Epithelial cell of esophagus (primary cell): ENCODE results near the gene RIN1.

Source experiments
- DNase-seq: peaks from one replicate; pipeline ENCODE4 v3.0.0; 2010; ENCODE audit warnings: low read depth
- H3K4me3 ChIP-seq: 2 replicates; pipeline ENCODE4 v1.5.1; 2011; ENCODE audit warnings: mild to moderate bottlenecking, low read length, control low read depth
- TF ChIP-seq, protein P1 (sequence below): IDR thresholded peaks from 2 replicates; pipeline ENCODE4 v1.5.1; 2011; ENCODE audit warnings: low read depth, mild to moderate bottlenecking, low read length, control low read depth, inconsistent platforms; ENCODE audit not compliant: insufficient read depth; ENCODE audit errors: missing control alignments

Gene RIN1

DNA sequence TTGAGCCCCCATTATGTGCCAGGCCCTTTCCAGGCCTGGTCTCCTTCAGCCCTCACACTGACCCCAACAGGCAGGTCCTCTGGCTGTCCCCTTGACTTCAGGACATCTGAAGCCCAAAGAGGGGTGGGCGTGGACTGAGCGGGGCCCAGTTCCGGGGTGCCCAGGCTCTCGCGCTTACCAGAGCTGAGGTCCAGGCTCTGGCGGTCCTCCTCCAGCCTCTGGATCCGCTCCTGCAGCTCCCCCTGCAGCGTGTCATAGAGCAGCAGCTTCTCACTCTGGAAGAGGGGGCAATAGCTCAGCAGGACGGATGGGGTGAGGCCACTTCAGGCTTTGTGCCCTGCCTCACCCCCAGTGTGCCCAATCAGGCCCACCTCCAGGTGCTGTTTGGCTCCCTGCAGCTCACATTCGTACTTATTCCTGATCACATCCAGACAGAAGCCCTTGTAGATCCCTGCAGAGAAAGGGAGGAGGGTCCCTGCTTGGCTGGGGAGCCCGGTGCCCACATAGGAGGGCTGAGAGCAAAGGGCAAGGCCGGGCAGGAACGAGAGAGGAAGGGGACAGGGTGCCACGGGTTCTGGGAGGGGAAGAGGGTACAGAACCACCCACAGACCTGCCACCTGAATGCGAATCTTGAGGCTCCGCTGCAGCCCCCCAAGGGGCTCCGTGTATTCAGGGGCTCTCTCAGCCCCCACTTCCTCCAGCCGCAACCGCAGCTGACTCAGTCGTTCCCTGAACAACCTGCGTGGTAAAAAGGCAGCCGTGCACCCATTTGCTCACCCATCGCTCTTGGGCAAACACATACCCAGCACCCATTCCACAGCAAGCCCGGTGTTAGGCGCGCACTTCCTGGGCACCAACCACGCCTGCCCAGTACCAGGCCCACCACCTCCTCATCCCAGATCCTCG is 4.6 kb upstream of the RIN1 start:
- H3K4me3 ChIP-seq = no peak overlapping the region
- DNase-seq = no peak
- TF ChIP-seq, protein P1, sequence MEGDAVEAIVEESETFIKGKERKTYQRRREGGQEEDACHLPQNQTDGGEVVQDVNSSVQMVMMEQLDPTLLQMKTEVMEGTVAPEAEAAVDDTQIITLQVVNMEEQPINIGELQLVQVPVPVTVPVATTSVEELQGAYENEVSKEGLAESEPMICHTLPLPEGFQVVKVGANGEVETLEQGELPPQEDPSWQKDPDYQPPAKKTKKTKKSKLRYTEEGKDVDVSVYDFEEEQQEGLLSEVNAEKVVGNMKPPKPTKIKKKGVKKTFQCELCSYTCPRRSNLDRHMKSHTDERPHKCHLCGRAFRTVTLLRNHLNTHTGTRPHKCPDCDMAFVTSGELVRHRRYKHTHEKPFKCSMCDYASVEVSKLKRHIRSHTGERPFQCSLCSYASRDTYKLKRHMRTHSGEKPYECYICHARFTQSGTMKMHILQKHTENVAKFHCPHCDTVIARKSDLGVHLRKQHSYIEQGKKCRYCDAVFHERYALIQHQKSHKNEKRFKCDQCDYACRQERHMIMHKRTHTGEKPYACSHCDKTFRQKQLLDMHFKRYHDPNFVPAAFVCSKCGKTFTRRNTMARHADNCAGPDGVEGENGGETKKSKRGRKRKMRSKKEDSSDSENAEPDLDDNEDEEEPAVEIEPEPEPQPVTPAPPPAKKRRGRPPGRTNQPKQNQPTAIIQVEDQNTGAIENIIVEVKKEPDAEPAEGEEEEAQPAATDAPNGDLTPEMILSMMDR = no peak

DNA sequence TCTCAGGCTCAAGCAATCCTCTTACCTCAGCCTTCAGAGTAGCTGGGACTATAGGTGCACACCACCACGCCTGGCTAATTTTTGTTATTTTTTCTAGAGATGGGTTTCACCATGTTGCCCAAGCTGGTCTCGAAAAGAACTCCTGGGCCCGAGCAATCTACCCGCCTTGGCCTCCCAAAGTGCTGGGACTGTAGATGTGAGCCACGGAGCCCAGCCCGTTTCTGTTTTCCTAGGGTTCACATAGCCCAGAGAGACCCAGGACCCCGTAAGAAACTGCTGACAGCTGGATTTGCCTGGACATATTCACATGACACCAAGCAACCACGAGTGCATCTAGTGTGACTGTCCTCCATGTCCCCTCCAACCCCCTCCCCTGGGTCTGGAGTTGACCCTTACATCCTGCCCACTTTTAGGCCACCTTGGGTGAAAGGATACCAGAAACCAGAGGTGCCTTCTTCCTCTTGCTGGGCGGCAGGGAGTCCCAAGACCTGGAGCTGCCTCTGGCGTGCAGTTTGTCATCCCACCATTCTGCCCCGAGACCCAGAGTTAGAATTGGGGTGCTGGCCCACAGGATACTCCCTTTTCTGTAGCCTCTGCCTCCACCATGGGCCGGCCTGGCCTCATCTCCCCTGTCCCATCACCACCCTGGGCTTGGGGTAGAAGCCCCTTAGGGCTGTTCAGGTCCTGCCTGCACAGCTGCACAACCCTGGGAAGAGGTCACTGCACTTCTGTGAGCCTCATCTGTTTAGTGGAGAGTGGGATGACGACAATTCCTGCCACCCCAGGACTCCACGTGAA is 3.7 kb upstream of the RIN1 start:
- H3K4me3 ChIP-seq = no peak overlapping the region
- no peak for DNase-seq
- TF ChIP-seq, protein P1 = no peak

DNA sequence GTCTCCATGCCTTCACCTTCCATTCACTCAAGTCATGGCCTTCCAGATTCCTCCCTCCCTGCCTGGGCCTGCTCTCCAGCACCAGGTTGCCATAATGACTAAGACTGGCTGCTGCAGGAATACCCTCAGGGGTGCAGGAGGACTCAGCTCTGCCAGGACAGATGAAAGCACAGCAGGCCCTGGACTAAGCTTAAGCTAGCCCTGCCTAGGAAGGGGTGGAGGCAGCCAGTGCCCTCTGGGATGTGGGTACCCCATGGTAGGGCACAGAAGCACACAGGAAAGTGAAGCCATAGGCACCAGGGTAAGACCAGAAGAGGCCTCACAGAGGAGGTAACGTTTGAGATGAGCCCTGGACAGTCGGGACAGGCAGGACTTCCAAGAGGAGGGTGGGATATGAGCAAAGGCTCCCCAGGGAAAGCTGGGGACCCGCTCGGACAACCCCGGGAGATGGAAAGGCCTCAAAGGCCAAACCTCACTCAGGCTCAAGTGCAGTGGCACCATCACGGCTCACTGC is 3.0 kb upstream of the RIN1 start:
- peak; percentile 99 for DNase-seq
- H3K4me3 ChIP-seq = no peak overlapping the region
- TF ChIP-seq, protein P1 = no peak

DNA sequence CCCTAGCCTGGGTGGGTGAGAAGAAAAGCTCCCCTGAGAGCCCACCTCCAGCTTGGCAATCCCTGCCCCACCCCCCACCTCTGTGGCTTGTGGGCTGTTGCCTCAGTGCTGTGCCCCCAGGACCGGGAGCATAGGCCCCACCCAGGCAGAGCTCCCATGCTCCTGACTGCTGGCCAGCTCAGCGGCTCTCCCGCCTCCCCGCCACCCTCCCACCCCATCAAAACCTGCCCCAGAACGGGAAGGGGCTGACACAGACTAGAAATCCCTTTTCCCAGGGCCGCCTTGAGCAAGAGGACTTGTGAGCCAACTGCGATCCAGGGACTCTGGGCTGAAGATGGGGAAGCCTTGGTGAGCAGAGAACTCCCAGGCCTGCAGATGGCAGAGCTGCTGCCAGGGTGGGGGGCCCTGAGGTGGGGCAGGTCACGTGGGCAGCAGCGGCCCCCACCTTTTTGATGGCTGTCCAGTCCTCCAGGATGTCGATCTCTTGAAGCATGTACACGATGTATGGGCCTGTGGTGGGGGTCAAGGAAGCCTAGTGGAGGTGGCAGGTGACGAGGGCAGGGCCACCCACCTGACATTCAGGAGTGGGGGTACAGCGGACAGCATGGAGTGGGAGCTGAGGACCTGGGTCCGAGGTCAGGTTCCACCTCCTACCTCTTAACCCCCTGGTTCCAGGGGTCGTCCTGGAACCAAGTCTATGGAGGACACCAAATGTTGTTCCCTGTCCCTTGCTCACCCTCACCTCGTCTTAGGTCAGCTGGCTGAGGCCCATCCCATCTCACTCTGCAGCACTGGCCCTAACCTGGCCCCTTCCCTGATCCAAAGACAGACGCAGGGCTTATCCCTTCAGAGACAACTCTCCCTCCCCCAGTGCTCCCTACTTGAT is 2.3 kb upstream of the RIN1 start:
- TF ChIP-seq, protein P1 = no peak
- no peak overlapping the region for H3K4me3 ChIP-seq

DNA sequence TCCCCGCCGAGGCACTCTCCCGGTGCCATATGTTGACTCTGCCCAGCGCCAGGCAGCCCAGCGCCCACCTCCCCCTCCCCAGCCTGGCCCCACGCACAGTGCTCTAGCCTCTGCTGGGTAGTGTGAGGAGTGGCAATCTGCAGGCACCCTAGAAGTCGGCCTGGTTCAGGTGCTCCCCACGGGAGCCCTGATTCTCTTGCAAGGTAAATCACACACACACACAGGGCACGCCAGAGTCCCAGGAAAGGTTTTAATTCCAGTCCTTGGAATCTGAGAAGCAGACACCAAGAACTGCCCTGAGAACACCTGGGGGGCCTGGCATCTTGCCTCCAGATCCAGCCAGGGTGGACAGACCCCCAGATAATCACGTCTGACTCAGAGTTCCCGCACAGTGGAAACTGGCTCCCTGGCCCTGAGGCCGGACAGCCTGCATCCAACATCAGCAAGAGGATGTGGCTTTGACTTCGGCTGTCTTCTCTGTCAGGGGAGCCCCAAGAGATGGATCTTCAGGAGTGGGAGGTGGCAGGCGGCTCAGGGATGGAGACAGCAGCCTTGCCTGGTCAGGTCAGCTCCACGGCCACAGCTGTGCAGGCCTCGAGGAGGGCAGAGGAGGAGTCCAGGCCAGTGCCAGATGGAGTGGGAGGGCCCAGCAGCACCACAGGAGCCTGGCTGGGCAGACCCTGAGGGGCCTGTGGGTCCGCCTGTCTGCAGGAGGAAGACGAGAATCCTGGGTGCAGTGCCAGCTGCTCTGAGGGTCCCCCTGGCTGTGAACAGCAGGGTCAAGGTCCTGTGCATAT is 1.1 kb upstream of the RIN1 start:
- DNase-seq = no peak

More for the DNA sequence above, 2.3 kb upstream of the RIN1 start:
- DNase-seq = no peak

More for the DNA sequence above, 1.1 kb upstream of the RIN1 start:
- TF ChIP-seq, protein P1 = no peak
- no peak overlapping the region for H3K4me3 ChIP-seq
